Fibroblast of skin of right biceps (primary cell): ENCODE results near the gene ATP6V0A1.
"Not testable (repeated sequence)": the region's sequence is repeated elsewhere in the genome, so short reads cannot be mapped to it uniquely, and the experiment has no call there.

Experiments used
- DNase-seq: peaks from one replicate; pipeline ENCODE4 v3.0.0-alpha.2; 2013

Gene ATP6V0A1

GRCh38 chr17:42458497-42459255 lies at the start of gene ATP6V0A1:
Gene ATP6V0A1, plus strand, starts transcription at chr17:42458878. Its CDS starts 2,017 bp downstream, at chr17:42460895.
- DNase-seq = peak; percentile 83

DNA sequence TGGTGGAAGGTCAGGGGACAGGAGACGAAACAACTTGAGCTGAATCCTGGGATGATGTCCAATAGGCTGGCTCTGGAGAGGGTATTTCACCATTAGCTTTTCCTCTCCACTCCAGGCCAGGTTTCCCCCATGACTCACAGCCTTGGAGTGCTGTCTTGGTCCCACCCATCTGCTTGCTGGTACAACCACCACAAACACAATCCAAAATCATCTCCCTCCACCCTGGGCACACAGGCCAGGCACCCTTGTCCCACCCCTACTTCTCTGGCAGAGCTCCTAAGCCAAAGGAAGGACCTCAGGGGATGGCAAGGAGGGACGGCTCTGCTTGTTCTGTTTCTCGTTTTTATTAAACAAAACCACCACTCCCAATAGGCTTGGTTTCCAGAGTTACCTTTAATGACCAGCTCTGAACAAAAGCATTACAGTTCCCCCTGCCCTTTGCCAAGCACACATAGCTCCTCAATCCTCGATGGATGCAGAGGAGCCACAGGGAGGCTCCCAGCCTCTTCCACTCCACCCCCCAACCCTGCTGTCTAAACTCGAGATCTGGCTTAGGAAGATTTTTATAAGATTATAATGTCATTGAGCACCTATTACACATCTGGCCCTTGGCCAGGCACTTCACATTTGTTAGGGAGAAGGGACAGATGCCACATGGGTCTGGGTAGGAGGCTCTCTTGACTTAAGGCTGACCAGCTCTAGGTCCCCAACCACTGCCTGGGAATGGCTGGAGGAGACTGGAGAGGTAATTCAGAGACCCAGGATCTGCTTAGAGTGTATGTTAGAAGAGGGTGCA lies 49.0 kb upstream of the ATP6V0A1 start:
- DNase-seq = peak; percentile 85

GRCh38 chr17:42410319-42410685 lies 48.4 kb upstream of the ATP6V0A1 start:
- DNase-seq = no peak

DNA sequence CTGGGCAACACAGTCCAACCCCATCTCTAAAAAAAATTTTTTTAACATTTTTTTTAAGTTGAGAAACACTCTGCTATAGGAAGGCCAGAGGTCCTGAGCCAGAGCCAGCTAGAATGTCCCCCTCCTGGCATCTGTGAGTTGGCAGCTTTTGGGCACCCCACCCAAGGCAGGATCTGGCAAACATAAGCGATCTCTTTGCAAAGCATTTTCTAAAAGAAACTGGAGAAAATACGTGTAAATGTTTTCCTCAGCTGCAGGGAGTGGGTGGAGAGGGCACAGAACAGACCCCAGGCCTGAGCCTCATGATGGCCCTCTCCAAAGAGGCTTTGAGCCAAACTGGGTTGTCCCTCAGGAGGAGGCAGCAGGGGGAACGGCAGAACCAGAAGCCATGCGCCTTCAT lies 47.3 kb upstream of the ATP6V0A1 start:
- DNase-seq = no peak

DNA sequence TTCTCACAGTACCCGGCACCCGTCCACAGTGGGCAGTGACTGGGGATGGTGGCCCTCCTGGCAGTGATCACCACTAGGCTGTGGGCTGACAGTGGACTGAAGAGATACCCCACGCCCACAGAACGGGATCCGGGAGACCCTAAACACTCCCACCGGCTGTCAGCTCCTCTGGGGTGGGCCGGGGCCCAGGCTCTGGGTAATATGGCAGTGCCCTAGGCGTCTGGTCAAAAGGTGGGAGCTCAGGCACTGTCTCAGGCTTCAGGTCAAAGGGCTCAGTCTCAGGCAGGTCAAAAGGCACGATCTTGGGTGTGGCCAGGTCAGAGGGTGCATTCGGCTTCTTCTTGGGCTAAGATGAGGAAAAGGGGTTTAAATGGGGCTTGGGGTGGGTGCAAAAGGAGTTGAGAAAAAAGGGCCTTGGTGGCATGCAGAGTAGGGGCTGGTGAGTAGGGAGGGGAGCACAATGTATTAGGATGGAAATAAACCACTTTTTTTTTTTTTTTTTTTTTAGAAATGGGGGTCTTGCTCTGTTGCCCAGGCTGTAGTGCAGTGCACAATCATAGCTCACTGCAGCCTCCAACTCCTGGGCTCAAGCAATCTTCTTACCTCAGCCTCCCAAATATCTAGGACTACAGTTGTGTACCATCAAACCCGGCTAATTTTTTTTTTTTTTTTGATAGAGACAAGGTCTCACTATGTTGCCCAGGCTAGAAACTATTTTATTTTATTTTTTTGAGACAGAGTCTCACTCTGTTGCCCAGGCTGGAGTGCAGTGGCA lies 46.6 kb upstream of the ATP6V0A1 start:
- DNase-seq = no peak

DNA sequence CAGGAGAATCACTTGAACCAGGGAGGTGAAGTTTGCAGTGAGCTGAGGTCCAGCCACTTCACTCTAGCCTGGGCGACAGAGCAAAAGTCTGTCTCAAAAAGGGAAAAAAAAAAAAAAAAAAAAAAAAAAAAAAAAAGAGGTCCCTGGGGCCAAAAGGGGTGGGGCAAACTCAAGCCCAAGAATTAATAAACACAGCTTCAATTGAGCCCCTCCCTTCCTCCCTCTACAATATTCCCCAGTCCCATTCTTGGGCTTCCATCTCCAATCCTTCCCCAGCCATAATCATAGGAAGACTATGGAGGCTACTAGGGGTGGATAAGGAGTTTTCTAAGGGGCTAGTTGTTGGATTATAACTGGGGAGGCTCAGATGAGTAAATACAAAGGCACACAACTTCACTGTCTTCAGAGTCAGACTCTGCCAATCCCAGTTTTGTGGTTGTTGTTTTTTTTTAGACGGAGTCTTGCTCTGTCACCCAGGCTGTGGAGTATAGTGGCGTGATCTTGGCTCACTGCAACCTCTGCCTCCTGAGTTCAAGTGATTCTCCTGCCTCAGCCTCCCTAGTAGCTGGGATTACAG lies 45.1 kb upstream of the ATP6V0A1 start:
- DNase-seq = no peak

DNA sequence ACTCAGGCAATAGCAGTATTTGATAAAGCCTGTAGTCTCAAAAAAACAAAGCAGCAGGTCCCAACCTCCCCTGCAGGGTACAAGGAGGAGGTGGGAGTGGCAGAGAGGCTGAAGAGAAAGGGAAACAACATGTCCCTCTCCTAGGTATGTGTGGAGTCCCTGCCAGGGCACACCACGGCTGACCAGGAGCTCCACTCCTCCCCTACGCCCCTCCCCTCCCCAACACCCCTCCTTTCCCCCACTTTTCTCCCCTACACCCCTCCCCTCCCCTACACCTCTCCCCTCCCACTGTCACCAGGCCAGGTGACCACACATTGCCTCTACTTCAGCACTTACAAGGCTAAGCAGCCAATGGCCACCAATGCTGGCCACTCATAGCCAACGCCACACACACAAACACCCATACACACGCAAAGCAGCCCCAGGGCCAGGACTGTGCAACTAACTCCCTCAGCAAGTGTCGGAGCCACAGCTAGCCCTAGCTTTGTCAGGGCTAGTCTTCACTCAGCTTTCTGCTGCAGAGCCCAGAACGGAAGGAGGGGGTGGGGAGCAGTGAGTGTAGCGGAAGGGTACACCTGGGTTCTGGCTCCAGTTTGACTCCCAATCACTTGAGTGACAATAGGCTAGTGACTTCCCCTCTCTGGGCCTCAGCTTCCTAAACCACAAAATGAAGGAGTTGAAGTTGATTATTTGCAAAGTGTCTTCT lies 43.8 kb upstream of the ATP6V0A1 start:
- DNase-seq = no peak

GRCh38 chr17:42417981-42418380 lies 40.7 kb upstream of the ATP6V0A1 start:
- not testable (repeated sequence) for DNase-seq

GRCh38 chr17:42421136-42421506 lies 37.6 kb upstream of the ATP6V0A1 start:
- DNase-seq = no peak

DNA sequence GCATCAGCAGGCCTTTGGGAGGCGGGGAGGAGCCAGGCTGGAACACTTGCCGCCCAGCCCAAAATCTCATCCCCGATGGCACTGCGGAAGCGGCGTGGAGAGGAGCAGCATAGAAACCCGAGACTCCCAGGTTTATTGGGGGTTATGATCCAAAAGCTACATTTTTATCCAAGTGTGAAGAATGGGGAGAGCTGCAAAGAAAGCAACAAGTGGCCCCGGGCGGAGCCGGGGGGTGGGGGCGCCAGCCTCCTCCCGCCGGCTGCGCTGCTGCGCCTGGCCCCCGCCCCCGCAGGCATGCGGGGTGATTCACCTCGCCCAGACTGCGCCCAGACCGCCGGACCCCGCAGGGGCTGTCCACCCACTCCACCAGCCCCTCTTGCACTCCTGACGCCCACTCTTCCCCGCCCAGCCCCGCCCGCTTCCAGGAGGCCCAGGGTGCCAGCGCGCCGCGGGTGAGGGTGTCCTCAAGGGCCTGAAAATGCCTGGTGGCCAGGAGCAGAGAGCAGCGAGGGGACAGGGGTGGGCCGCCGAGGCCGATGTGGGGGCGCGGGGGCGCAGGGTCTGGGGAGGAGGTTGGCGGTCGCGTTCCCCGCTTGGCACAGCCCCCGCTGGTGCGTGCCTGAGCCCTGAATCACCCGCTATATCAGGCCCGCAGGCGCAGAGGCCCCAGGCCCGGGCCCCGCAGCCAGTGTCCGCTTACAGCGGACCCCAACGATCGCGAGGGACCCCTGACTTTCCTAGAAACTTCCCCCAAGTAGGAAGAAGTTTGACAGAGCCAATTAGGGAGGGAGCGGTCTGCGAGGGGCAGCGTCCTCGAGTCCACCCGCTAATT lies 37.0 kb upstream of the ATP6V0A1 start:
- peak; percentile 76 for DNase-seq

DNA sequence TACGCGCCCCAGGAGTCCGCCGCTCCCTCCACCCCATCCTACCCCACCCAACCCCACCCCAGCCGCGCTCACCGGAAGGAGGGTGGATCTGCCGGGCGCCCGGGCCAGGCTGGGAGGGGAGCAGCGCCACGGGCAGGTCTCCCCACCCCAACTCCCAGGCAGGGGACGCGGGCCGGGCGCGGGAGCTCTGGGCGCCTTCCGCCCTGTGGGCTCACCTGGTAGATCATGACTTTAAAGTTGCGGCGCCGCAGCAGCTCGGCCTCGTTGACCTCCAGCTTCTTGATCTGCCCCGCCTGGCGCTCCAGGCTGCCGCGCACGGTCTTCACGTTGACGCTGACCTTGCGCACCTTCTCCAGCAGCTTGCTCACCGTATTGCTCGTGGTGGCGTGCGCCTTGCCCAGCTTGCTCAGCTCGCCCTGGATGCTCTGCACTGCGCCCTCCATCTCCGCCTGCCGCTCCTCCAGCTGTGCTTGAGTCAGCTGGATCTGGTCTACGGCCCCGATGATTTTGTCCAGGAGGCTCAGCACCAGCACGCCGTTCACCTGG lies 36.2 kb upstream of the ATP6V0A1 start:
- DNase-seq = peak; percentile 27

GRCh38 chr17:42422958-42423712 lies 35.5 kb upstream of the ATP6V0A1 start, which contains the start of gene CAVIN1:
Gene CAVIN1, minus strand, starts transcription at chr17:42423256. Its CDS starts 159 bp downstream, at chr17:42423097.
- DNase-seq = peak; percentile 100

DNA sequence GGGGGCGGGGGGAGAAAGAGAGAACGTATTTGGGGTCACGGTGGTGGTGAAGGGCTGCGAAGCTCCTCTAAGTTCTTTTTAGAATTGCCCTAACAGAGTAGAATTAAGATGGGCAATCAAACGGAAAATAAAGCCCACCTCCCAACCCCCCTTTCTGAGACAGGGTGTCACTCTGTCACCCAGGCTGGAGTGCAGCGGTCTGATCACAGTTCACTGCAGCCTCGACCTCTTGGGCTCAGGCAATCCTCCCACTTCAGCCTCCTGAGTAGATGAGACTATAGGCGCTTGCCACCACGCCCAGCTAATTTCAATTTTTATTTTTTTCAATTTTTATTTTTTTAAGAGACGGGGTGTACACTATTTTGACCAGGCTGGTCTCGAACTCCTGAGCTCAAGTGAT lies 34.9 kb upstream of the ATP6V0A1 start:
- no peak for DNase-seq

DNA sequence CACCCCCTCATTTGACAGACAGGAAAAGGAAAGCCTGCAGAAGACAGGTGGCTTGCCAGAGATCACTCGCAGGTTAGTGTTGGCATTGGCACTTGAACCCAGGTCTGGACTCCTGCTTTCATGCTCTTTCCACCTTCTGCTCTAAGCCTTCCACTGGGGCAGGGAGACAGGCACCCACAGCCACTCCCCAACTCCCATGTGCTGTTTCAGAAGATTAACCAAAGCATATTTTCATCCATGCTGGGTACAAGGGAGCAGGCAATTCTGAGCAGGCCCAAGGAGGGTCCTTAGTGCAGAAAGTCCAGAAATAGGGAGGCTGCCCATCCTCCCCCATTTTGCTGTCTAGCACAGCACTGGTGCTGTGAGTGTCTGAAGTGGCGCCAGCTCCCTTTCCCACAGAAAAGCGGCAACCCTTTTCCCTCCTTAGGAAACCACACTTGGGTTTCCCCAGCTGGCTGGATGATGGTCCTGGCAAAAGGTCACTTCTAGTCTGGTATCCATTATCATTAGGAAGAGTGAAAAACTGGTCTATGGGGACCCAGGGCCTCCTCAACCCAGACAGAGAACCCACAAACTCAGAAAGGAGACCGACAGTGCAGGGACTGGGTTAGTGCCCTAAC lies 33.6 kb upstream of the ATP6V0A1 start:
- peak; percentile 56 for DNase-seq

- peak; percentile 100 for DNase-seq
These were observed 30.3 kb upstream of the ATP6V0A1 start for GRCh38 chr17:42428141-42428944.

DNA sequence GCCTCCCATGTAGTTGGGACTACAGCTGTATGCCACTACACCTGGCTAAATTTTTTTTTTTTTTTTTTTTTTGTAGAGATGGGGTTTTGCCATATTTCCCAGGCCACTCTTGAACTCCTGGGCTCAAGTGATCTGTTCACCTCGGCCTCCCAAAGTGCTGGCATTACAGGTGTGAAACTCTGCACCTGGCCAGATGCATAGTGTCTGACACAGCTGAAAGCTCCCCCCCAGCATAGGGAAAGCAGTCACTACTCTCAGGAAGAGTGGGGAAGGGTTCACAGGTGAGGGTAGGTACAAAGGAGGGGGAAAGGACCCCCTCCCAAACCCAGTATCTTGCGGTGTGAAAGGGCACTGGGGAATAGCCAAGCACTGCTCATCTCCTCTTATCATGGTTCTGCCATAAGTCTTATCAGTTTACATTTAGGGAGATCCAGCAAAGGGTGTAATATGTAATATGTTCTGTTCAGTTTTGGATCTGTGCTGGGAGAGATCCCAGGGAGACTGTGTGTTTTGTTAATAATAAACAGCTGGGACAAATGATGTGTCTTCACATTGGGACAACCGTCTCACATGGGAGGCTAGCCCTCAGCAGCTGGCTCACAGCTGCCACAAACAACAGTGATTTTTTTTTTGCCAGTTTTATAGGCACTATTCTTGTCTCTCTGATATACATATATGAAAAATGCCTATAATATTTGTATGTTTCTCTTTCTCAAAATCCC lies 28.8 kb upstream of the ATP6V0A1 start:
- no peak for DNase-seq

DNA sequence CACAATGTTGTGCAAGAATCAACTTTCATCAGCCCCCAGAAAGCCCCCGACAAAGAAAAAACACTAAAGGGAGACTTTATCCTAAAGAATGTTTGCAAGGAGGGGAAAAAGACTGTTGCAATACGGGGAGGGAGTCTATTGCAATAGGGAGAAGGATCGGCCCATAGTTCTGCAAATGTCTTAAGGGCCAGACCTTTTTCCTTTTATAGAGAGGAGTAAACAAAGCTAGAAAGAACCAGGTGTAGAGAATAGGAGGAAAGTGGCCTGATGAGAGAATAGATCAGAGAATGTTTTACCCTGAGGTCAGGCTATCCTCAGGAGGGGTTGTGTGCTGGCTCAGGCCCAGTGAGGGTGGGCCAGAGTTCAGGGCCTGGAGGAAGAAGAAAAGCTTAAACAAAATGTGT lies 26.9 kb upstream of the ATP6V0A1 start:
- peak; percentile 39 for DNase-seq

DNA sequence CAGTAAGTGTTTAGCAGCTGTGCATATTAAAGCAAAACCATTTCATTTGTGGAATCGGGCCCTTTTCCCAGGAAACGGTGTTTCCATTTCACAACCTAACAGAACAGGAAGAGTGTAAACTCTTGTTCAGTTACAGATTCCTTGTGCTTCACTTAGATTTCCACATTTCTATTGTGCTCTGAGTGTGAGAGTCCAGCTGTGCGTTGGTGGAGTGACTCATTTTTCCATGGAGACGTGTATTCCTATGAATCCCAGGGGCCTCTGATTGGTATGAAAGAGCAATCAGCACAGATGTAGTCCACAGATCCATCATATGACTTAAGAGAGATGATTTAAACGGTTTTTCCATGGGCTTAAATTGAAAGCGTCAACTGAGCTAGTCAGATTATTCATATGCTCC lies 22.3 kb upstream of the ATP6V0A1 start:
- DNase-seq = peak; percentile 98
